ENCODE results near the gene DMRTA1.
A peak's percentile ranks its signal among the peaks of the same experiment; 100 is the strongest.
"Not testable (repeated sequence)": the region's sequence is repeated elsewhere in the genome, so short reads cannot be mapped to it uniquely, and the experiment has no call there.

Gene DMRTA1

DNA sequence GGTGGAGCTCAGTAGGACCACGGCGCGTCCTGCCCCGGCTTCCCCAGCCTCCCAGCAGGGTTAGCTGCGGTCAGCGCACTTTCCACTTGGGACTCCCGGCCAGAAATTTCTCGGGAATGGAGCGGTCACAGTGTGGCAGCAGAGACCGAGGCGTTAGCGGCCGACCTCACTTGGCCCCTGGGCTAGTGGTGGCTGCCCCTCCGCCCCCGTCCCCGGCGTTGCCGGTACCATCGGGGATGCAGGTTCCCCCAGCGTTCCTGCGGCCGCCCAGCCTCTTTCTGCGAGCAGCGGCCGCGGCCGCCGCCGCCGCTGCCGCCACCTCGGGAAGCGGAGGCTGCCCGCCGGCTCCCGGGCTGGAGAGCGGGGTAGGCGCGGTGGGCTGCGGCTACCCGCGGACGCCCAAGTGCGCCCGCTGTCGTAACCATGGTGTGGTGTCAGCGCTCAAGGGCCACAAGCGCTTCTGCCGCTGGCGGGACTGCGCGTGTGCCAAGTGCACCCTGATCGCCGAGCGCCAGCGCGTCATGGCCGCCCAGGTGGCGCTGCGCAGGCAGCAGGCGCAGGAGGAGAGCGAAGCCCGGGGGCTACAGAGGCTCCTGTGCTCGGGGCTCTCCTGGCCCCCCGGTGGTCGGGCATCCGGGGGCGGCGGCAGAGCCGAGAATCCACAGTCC lies 460 bp downstream of the DMRTA1 start:
- H3K36me3 Mint-ChIP-seq (ENCODE audit: low read depth): no peaks in the 10 kb centered on the region
- H3K9me3 Mint-ChIP-seq: no peaks in the 10 kb centered on the region
- H3K4me3 Mint-ChIP-seq: peak overlapping the region; percentile 42
- peaks cover 54% of the 10 kb centered on the region for H3K27me3 Mint-ChIP-seq
- H3K4me1 Mint-ChIP-seq: peaks cover 3% of the 10 kb centered on the region
- peak; percentile 90 for ATAC-seq
- H3K27ac Mint-ChIP-seq: no peak overlapping the region
- peak; percentile 34 for DNase-seq

DNA sequence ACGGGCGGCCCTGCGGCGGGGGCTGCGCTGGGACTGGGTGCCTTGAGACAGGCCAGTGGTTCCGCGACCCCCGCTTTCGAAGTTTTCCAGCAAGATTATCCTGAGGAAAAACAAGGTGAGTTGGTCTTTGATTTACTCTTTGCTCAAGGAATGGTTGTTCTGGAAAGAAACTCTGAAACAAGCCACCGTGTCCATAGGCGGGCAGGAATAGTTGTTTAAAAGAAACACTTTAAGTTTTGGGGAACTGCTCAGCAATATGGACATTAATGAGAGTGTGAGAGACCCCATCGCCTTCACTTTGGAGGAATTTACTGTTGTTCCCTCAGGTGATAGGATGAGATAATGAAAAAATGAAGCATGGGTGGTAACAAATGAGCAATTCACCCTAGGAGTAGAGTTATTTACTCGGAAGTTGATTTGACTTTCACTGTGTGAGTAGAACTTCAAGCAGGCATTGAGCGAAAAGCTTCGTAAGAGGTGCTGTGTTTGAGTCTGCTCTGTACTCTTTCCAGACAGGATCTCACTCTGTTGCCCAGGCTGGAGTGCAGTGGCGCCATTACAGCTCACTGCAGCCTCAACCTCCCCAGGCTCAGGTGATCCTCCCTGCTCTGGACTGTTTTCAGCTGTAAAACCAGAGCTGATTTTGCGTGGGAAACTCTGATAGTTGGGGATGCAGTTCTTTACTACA lies 1.1 kb downstream of the DMRTA1 start:
- DNase-seq (no peak), ATAC-seq (no peak)
- peak overlapping the region; percentile 6 for H3K4me3 Mint-ChIP-seq
- peaks cover 3% of the 10 kb centered on the region for H3K4me1 Mint-ChIP-seq
- H3K9me3 Mint-ChIP-seq: no peaks in the 10 kb centered on the region
- H3K27me3 Mint-ChIP-seq: peaks cover 56% of the 10 kb centered on the region
- no peak overlapping the region for H3K27ac Mint-ChIP-seq
- no peaks in the 10 kb centered on the region for H3K36me3 Mint-ChIP-seq (ENCODE audit: low read depth)

GRCh38 chr9:22449719-22450118 lies 3.1 kb downstream of the DMRTA1 start:
- no peak for ATAC-seq
- Mint-ChIP-seq H3K4me3 (no peak overlapping the region), H3K36me3 (ENCODE audit: low read depth) (no peaks in the 10 kb centered on the region), H3K27ac (no peak overlapping the region), H3K9me3 (no peaks in the 10 kb centered on the region), H3K4me1 (peaks cover 3% of the 10 kb centered on the region), H3K27me3 (peaks cover 45% of the 10 kb centered on the region)
- DNase-seq: no peak

- H3K27ac Mint-ChIP-seq: no peak overlapping the region
- no peaks in the 10 kb centered on the region for H3K36me3 Mint-ChIP-seq (ENCODE audit: low read depth)
- no peak overlapping the region for H3K4me3 Mint-ChIP-seq
- DNase-seq (peak; percentile 39), ATAC-seq (no peak)
- H3K27me3 Mint-ChIP-seq: peaks cover 31% of the 10 kb centered on the region
- no peaks in the 10 kb centered on the region for H3K9me3 Mint-ChIP-seq
- no peaks in the 10 kb centered on the region for H3K4me1 Mint-ChIP-seq
These were observed 5.9 kb downstream of the DMRTA1 start for GRCh38 chr9:22452415-22453010.

DNA sequence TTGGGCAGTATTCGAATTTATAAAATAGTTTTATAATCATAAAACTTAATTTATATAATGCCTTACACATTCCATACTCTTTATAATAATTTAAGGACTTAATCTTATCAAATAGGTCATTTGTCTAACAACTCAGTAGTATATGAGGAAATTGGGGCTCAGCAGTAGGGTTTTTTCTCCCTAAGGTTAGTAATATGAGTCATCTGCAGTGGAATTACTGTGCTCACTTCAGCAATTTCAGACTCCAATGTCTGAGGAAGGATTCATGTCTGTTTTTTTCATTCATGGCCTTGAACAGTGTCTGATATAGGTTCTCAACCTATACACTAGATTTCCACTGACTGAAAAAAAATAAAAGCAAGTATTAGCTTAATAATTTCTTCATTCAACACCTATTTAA lies 7.4 kb downstream of the DMRTA1 start:
- H3K36me3 Mint-ChIP-seq (ENCODE audit: low read depth): no peaks in the 10 kb centered on the region
- no peak overlapping the region for H3K4me3 Mint-ChIP-seq
- no peaks in the 10 kb centered on the region for H3K4me1 Mint-ChIP-seq
- H3K9me3 Mint-ChIP-seq: no peaks in the 10 kb centered on the region
- peaks cover 18% of the 10 kb centered on the region for H3K27me3 Mint-ChIP-seq
- no peak for DNase-seq
- no peak overlapping the region for H3K27ac Mint-ChIP-seq
- no peak for ATAC-seq

DNA sequence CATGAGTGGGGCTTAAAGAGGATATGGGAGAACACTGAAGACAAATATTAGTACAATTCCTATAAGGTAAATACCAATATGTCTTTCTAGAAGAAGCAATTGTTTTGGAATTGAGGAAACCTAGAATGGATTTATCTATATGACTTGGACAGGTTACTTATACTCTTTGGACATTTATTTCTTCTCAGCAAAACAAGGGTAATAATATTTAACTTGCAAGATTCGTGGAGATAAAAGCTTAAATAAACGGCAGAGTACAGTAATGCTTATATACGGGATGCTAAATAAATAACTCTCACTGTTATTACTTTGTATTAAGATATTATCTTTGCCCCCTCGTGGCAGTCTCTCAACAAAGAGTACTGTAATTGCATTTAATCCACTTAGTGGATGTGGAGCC lies 8.6 kb downstream of the DMRTA1 start:
- ATAC-seq: no peak

DNA sequence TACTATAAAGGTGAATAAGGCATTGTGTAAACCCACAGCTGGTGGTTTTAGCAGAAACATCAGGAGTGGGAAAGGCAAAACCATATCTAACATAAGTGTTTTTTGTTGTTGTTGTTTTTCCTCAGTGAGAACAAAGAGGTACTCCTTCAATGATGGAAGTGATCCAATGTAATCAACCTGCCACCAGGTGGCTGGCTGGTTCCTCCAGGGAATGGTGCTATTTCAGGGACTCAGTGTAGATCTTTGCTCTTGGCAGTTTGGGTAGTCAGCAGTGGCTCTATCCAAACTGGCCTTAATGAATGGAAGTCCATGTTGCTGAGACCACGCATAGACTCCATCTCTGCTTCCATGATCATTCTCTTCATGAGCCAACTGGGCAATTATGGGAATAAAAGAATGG lies 10.8 kb downstream of the DMRTA1 start:
- H3K4me1 Mint-ChIP-seq: no peaks in the 10 kb centered on the region
- no peaks in the 10 kb centered on the region for H3K36me3 Mint-ChIP-seq (ENCODE audit: low read depth)
- no peak overlapping the region for H3K4me3 Mint-ChIP-seq
- no peaks in the 10 kb centered on the region for H3K9me3 Mint-ChIP-seq
- ATAC-seq: no peak
- H3K27ac Mint-ChIP-seq: no peak overlapping the region
- DNase-seq: no peak
- H3K27me3 Mint-ChIP-seq: peaks cover 10% of the 10 kb centered on the region

More for the DNA sequence above, 8.6 kb downstream of the DMRTA1 start:
- Mint-ChIP-seq H3K27me3 (peaks cover 17% of the 10 kb centered on the region), H3K27ac (no peak overlapping the region), H3K4me1 (no peaks in the 10 kb centered on the region), H3K9me3 (no peaks in the 10 kb centered on the region), H3K36me3 (ENCODE audit: low read depth) (no peaks in the 10 kb centered on the region), H3K4me3 (no peak overlapping the region)
- no peak for DNase-seq

GRCh38 chr9:22463205-22463604 lies 16.6 kb downstream of the DMRTA1 start:
- ATAC-seq (no peak), DNase-seq (no peak)
- H3K36me3 Mint-ChIP-seq (ENCODE audit: low read depth): no peaks in the 10 kb centered on the region
- no peaks in the 10 kb centered on the region for H3K9me3 Mint-ChIP-seq
- H3K27ac Mint-ChIP-seq: no peak overlapping the region
- peaks cover 12% of the 10 kb centered on the region for H3K27me3 Mint-ChIP-seq
- no peaks in the 10 kb centered on the region for H3K4me1 Mint-ChIP-seq
- H3K4me3 Mint-ChIP-seq: no peak overlapping the region

- H3K27ac Mint-ChIP-seq: no peak overlapping the region
- H3K9me3 Mint-ChIP-seq: no peaks in the 10 kb centered on the region
- ATAC-seq (no peak), DNase-seq (no peak)
- H3K36me3 Mint-ChIP-seq (ENCODE audit: low read depth): no peaks in the 10 kb centered on the region
- no peaks in the 10 kb centered on the region for H3K27me3 Mint-ChIP-seq
- H3K4me3 Mint-ChIP-seq: no peak overlapping the region
- H3K4me1 Mint-ChIP-seq: no peaks in the 10 kb centered on the region
These were observed 23.4 kb downstream of the DMRTA1 start for GRCh38 chr9:22469928-22470544.

GRCh38 chr9:22481566-22481965 lies 34.9 kb downstream of the DMRTA1 start:
- ATAC-seq: no peak
- H3K9me3 Mint-ChIP-seq: peaks cover 8% of the 10 kb centered on the region

DNA sequence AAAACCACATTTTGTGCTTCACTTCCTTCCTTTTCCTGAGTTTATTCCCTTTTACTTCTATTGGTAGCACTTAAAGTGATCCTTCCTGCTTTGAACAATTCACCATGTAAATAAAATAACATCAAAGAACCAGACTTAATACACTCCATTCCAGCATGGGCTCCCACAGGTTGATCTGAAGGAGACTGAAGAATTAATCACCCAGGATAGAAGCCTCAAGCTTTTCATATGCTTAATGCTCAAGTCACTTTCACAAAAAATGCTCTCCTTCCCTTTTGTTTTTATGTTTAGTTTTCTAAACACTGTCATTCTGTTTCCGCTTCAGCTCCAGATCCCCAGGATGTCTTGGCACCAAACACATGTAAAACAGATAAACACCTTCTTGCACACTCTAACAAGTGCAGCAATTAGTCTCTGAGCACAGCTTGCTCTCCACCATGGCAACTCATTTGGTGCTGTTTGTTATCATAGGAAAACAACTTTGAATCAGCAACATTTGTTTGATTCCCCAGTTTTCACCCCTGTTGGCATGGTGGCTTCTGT lies 37.0 kb downstream of the DMRTA1 start:
- Mint-ChIP-seq H3K4me3 (no peak overlapping the region), H3K27me3 (no peaks in the 10 kb centered on the region), H3K4me1 (no peaks in the 10 kb centered on the region), H3K9me3 (peaks cover 15% of the 10 kb centered on the region), H3K27ac (no peak overlapping the region), H3K36me3 (ENCODE audit: low read depth) (no peaks in the 10 kb centered on the region)
- ATAC-seq (no peak), DNase-seq (no peak)

More at GRCh38 chr9:22481566-22481965, 34.9 kb downstream of the DMRTA1 start:
- H3K27ac Mint-ChIP-seq: no peak overlapping the region
- no peaks in the 10 kb centered on the region for H3K36me3 Mint-ChIP-seq (ENCODE audit: low read depth)
- no peak for DNase-seq
- no peaks in the 10 kb centered on the region for H3K27me3 Mint-ChIP-seq
- no peak overlapping the region for H3K4me3 Mint-ChIP-seq
- no peaks in the 10 kb centered on the region for H3K4me1 Mint-ChIP-seq

DNA sequence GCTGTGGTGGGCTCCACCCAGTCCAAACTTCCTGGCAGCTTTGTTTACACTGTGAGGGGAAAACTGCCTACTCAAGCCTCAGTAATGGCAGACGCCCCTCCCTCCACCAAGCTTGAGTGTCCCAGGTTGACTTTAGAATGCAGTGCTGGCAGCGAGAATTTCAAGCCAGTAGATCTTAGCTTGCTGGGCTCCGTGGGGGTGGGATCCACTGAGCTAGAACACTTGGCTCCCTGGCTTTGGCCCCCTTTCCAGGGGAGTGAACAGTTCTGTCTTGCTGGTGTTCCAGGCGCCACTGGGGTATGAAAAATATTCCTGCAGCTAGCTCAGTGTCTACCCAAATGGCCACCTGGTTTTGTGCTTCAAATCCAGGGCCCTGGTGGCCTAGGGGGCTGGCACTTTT lies 49.6 kb downstream of the DMRTA1 start:
- DNase-seq; H3K27me3 Mint-ChIP-seq; H3K27ac Mint-ChIP-seq; ATAC-seq; H3K36me3 Mint-ChIP-seq (ENCODE audit: low read depth); H3K4me3 Mint-ChIP-seq; H3K4me1 Mint-ChIP-seq; H3K9me3 Mint-ChIP-seq: not testable (repeated sequence)

Data from activated naive CD8-positive, alpha-beta T cell treated with anti-CD3 and anti-CD28 coated beads, Interleukin-2, amount 50 U/mL, for 24 hours (primary cell).